NCI-H1436 treated with DMSO at 0.1 percent for 48 hours (cell line): ENCODE data around the gene DMBT1.

Source experiments
- DNase-seq: peaks from one replicate; lab custom pipeline; 2025; lab: John Stamatoyannopoulos, UW

The DMBT1 gene

GRCh38 chr10:122646511-122647382 is 86.2 kb downstream of the DMBT1 start:
- DNase-seq: no peak

- DNase-seq: no peak
Observed at GRCh38 chr10:122647383-122647968, 86.9 kb downstream of the DMBT1 start.

GRCh38 chr10:122648599-122649428 is 88.3 kb downstream of the DMBT1 start:
- no peak for DNase-seq

GRCh38 chr10:122649903-122650302 is 89.3 kb downstream of the DMBT1 start:
- DNase-seq: no peak

GRCh38 chr10:122650331-122650730 is 89.8 kb downstream of the DMBT1 start:
- DNase-seq: no peak

- no peak for DNase-seq
Observed at GRCh38 chr10:122655524-122656307, 95.2 kb downstream of the DMBT1 start.

GRCh38 chr10:122656308-122656705 is 95.8 kb downstream of the DMBT1 start:
- DNase-seq: no peak

GRCh38 chr10:122656741-122657140 is 96.2 kb downstream of the DMBT1 start:
- DNase-seq: no peak

GRCh38 chr10:122657255-122657654 is 96.7 kb downstream of the DMBT1 start:
- no peak for DNase-seq

- DNase-seq: no peak
Observed at GRCh38 chr10:122657729-122658128, 97.2 kb downstream of the DMBT1 start.

GRCh38 chr10:122658356-122659049 is 97.9 kb downstream of the DMBT1 start:
- DNase-seq: no peak

- DNase-seq: no peak
Observed at GRCh38 chr10:122659126-122659525, 98.6 kb downstream of the DMBT1 start.

GRCh38 chr10:122659651-122660050 is 99.1 kb downstream of the DMBT1 start:
- no peak for DNase-seq

- DNase-seq: no peak
Observed at GRCh38 chr10:122660696-122661095, 100.1 kb downstream of the DMBT1 start.

- no peak for DNase-seq
Observed at GRCh38 chr10:122662231-122662630, 101.7 kb downstream of the DMBT1 start.

- no peak for DNase-seq
Observed at GRCh38 chr10:122663516-122664130, 103.1 kb downstream of the DMBT1 start.

GRCh38 chr10:122664501-122664900 is 103.9 kb downstream of the DMBT1 start:
- DNase-seq: no peak

GRCh38 chr10:122665329-122665860 is 104.8 kb downstream of the DMBT1 start:
- DNase-seq: no peak

GRCh38 chr10:122665946-122666345 is 105.4 kb downstream of the DMBT1 start:
- DNase-seq: no peak

- DNase-seq: no peak
Observed at GRCh38 chr10:122669045-122669444, 108.5 kb downstream of the DMBT1 start.

GRCh38 chr10:122669842-122670241 is 109.3 kb downstream of the DMBT1 start:
- no peak for DNase-seq
